Mesenchymal stem cell (in vitro differentiated cells and primary cell): ENCODE measurements around the gene RCHY1.
"Not testable (repeated sequence)": the region's sequence is repeated elsewhere in the genome, so short reads cannot be mapped to it uniquely, and the experiment has no call there.

Experiments
- DNase-seq: peaks from one replicate; pipeline ENCODE4 v3.0.0-alpha.2; 2013
- H2AFZ ChIP-seq: one replicate; pipeline ENCODE4 v1.6.1; 2013; ENCODE audit warnings: low read depth, mild to moderate bottlenecking, control low read depth, inconsistent platforms, low read length, moderate library complexity
- H2AK5ac ChIP-seq: 2 replicates; pipeline ENCODE4 v1.6.1; 2013; ENCODE audit warnings: low read length, moderate library complexity, mild to moderate bottlenecking, inconsistent platforms; ENCODE audit not compliant: severe bottlenecking
- H2BK120ac ChIP-seq: one replicate; pipeline ENCODE4 v1.6.1; 2013; ENCODE audit warnings: low read depth, mild to moderate bottlenecking, inconsistent platforms, low read length, moderate library complexity
- H2BK12ac ChIP-seq, 2 experiments: one replicate each; pipeline ENCODE4 v1.6.1; 2013; ENCODE audit warnings: inconsistent platforms in 2 of 2, low read length in 2 of 2, mild to moderate bottlenecking in 2 of 2, moderate library complexity in 2 of 2, control low read depth in 1 of 2
- H2BK15ac ChIP-seq: one replicate; pipeline ENCODE4 v1.6.1; 2013; ENCODE audit warnings: mild to moderate bottlenecking, low read depth, inconsistent platforms; ENCODE audit not compliant: poor library complexity, severe bottlenecking
- H2BK5ac ChIP-seq: 2 replicates; pipeline ENCODE4 v1.6.1; 2013; ENCODE audit warnings: low read depth, mild to moderate bottlenecking, low read length, control low read depth, inconsistent platforms; ENCODE audit not compliant: poor library complexity, severe bottlenecking
- H3K14ac ChIP-seq, 2 experiments: one replicate each; pipeline ENCODE4 v1.6.1; 2013; ENCODE audit warnings: inconsistent platforms in 2 of 2, low read length in 2 of 2, control low read depth in 1 of 2, mild to moderate bottlenecking in 1 of 2, moderate library complexity in 1 of 2
- H3K18ac ChIP-seq, 2 experiments: one replicate each; pipeline ENCODE4 v1.6.1; 2013; ENCODE audit warnings: inconsistent platforms in 2 of 2, low read length in 2 of 2, control low read depth in 1 of 2, low read depth in 1 of 2, mild to moderate bottlenecking in 1 of 2
- H3K23ac ChIP-seq, 2 experiments: one replicate each; pipeline ENCODE4 v1.6.1; 2013; ENCODE audit warnings: inconsistent platforms in 2 of 2, low read length in 2 of 2, mild to moderate bottlenecking in 2 of 2, moderate library complexity in 2 of 2, control low read depth in 1 of 2
- H3K27ac ChIP-seq: 2 replicates; pipeline ENCODE4 v1.5.1; 2013; ENCODE audit warnings: mild to moderate bottlenecking, moderate library complexity, low read length, control low read depth, inconsistent platforms; ENCODE audit not compliant: poor library complexity, severe bottlenecking
- H3K27me3 ChIP-seq, 2 experiments: 2 replicates each; pipeline versions ENCODE4 v1.6.1 to v1.7.0; 2013; ENCODE audit warnings: low read length in 2 of 2, mild to moderate bottlenecking in 2 of 2, moderate library complexity in 2 of 2, control low read depth in 1 of 2, inconsistent platforms in 1 of 2; ENCODE audit not compliant: control insufficient read depth in 1 of 2, insufficient read depth in 1 of 2
- H3K36me3 ChIP-seq, 2 experiments: 2 replicates each; pipeline versions ENCODE4 v1.6.1 to v1.7.0; 2013; ENCODE audit warnings: low read length in 2 of 2, control low read depth in 1 of 2, inconsistent platforms in 1 of 2, low read depth in 1 of 2, mild to moderate bottlenecking in 1 of 2; ENCODE audit not compliant: insufficient read depth in 2 of 2, control insufficient read depth in 1 of 2
- H3K4ac ChIP-seq, 2 experiments: one replicate each; pipeline ENCODE4 v1.6.1; 2013; ENCODE audit warnings: inconsistent platforms in 2 of 2, low read length in 2 of 2, mild to moderate bottlenecking in 2 of 2, moderate library complexity in 2 of 2, control low read depth in 1 of 2, low read depth in 1 of 2
- H3K4me1 ChIP-seq: 2 replicates; pipeline ENCODE4 v1.6.1; 2013; ENCODE audit warnings: low read depth, low read length, control low read depth; ENCODE audit not compliant: control insufficient read depth, insufficient read depth
- H3K4me2 ChIP-seq: 2 replicates; pipeline ENCODE4 v1.6.1; 2013; ENCODE audit warnings: low read length, mild to moderate bottlenecking, inconsistent platforms; ENCODE audit not compliant: poor library complexity, severe bottlenecking
- H3K4me3 ChIP-seq, 2 experiments: 2 replicates each; pipeline versions ENCODE4 v1.5.1 to v1.7.0; 2013; ENCODE audit warnings: low read length in 2 of 2, mild to moderate bottlenecking in 2 of 2, control low read depth in 1 of 2, low read depth in 1 of 2; ENCODE audit not compliant: insufficient read depth in 1 of 2
- H3K79me1 ChIP-seq: replicated peaks from 2 replicates; pipeline ENCODE4 v1.6.1; 2013; ENCODE audit warnings: mild to moderate bottlenecking, control low read depth, low read length, inconsistent platforms; ENCODE audit not compliant: poor library complexity, severe bottlenecking
- H3K9ac ChIP-seq: 2 replicates; pipeline ENCODE4 v1.7.0; 2013; ENCODE audit warnings: mild to moderate bottlenecking, low read length, moderate library complexity
- H3K9me3 ChIP-seq: 2 replicates; pipeline ENCODE4 v1.7.0; 2013; ENCODE audit warnings: mild to moderate bottlenecking, low read length; ENCODE audit not compliant: control insufficient read depth
- H4K8ac ChIP-seq: one replicate; pipeline ENCODE4 v1.6.1; 2013; ENCODE audit warnings: inconsistent platforms, mild to moderate bottlenecking, low read length, moderate library complexity
- H4K91ac ChIP-seq: one replicate; pipeline ENCODE4 v1.6.1; 2013; ENCODE audit warnings: mild to moderate bottlenecking, low read length, inconsistent platforms
- WGBS: methylation state at CpG from one replicate; pipeline ENCODE4 v1.1.7; 2013; ENCODE audit warnings: mixed read lengths; 5-methylcytosine and 5-hydroxymethylcytosine counted together

The RCHY1 gene

DNA sequence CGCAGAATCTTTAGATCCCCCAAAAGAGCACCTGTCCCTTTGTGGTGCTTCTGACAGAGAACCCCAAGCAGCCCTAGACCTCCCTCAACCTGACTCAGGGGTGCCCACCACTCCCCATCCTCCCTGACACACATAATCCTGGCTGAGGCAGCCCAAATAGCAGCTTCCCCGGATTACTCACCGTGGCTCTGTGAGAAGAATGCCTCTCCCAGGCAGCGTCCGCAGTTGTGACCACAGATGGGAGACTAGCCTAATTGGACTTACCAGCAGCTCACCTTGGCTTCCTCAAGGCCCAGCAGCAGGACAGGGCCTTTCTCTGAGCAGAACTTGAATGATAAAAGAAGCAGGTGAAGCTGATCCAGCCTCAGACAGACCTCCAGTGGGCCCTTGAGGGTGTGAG is 31.3 kb upstream of the RCHY1 start:
- Histone ChIP-seq H2BK120ac (no peak overlapping the region), H2BK12ac (peak overlapping the region in 1 of 2 experiments; percentile 7), H2BK15ac (no peak overlapping the region), H3K18ac (no peak overlapping the region), H3K4ac (no peak overlapping the region), H2AFZ (no peak overlapping the region), H3K4me3 (no peak overlapping the region), H3K14ac (no peak overlapping the region), H4K91ac (no peak overlapping the region), H3K4me2 (no peak overlapping the region), H3K27me3 (no peaks in the 10 kb centered on the region), H3K4me1 (peaks cover 10% of the 10 kb centered on the region), H4K8ac (no peak overlapping the region), H3K27ac (no peak overlapping the region), H3K23ac (no peak overlapping the region), H3K36me3 (peaks cover 0 to 8% of the 10 kb centered on the region in 2 experiments), H3K79me1 (no peaks in the 10 kb centered on the region), H3K9me3 (no peaks in the 10 kb centered on the region), H2BK5ac (no peak overlapping the region), H2AK5ac (peak overlapping the region; percentile 21), H3K9ac (no peak overlapping the region)
- WGBS, result 88% methylated on average over 5 of the region's 5 CpGs
- DNase-seq, result no peak

DNA sequence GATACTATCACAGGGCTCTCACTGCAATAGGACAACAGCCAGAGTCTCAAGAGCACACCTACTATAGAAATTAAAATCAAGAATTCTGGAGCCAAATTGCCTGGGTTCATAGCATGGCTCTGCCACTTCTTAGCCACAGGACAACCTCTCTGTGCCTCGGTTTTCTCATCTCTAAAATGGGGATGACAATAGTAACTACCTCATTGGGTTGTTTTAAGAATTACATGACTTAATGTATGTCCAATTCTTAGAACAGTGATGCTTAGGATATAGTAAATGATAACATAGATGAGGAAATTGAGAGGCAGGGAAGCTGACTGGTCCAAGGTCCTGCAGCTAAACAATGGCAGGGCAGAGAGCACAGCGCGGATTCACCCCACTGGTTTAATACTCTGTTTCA is 30.7 kb upstream of the RCHY1 start:
- no peak overlapping the region for H3K4me3 ChIP-seq
- H3K36me3 ChIP-seq, result peaks cover 0 to 8% of the 10 kb centered on the region in 2 experiments
- H3K27me3 ChIP-seq, result no peaks in the 10 kb centered on the region
- H4K91ac ChIP-seq, result no peak overlapping the region
- DNase-seq, result no peak
- H3K27ac ChIP-seq, result no peak overlapping the region
- no peak overlapping the region for H2AFZ ChIP-seq
- no peaks in the 10 kb centered on the region for H3K79me1 ChIP-seq
- H3K4ac ChIP-seq, result no peak overlapping the region
- H3K9ac ChIP-seq, result no peak overlapping the region
- H3K23ac ChIP-seq, result no peak overlapping the region
- peaks cover 10% of the 10 kb centered on the region for H3K4me1 ChIP-seq
- no peak overlapping the region for H3K18ac ChIP-seq
- H3K9me3 ChIP-seq, result no peaks in the 10 kb centered on the region
- no peak overlapping the region for H3K4me2 ChIP-seq
- no peak overlapping the region for H2BK120ac ChIP-seq
- no peak overlapping the region for H2BK12ac ChIP-seq
- no peak overlapping the region for H4K8ac ChIP-seq
- no peak overlapping the region for H2BK15ac ChIP-seq
- peak overlapping the region; percentile 21 for H2AK5ac ChIP-seq
- H2BK5ac ChIP-seq, result no peak overlapping the region
- 87% methylated on average over 3 of the region's 3 CpGs for WGBS
- H3K14ac ChIP-seq, result no peak overlapping the region

DNA sequence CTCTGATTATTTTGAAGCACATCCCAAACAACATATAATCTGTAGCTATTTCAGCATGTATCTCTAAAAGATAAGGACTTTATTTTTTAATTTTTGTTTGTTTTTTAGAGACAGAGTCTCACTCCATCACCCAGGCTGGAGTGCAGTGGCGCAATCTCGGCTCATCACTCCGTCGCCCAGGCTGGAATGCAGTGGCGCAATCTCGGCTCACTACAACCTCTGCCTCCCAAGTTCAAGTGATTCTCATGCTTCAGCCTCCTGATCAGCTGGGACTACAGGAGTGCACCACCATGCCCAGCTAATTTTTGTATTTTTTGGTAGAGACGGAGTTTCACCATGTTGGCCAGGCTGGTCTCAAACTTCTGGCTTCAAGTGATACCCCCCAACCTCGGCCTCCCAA is 30.0 kb upstream of the RCHY1 start:
- H3K9ac ChIP-seq, H2BK12ac ChIP-seq, H2AFZ ChIP-seq, H3K14ac ChIP-seq, H3K18ac ChIP-seq, H3K27ac ChIP-seq, H3K27me3 ChIP-seq, H3K4me1 ChIP-seq, H2BK120ac ChIP-seq, H3K4me3 ChIP-seq, H3K4me2 ChIP-seq, H3K23ac ChIP-seq, H2BK15ac ChIP-seq, H2BK5ac ChIP-seq, H3K79me1 ChIP-seq, H4K91ac ChIP-seq, H4K8ac ChIP-seq, H3K4ac ChIP-seq, H3K9me3 ChIP-seq: not testable (repeated sequence)
- peaks cover 0 to 15% of the 10 kb centered on the region in 2 experiments for H3K36me3 ChIP-seq
- WGBS, result 77% methylated on average over 7 of the region's 8 CpGs
- peak; percentile 31 for DNase-seq
- H2AK5ac ChIP-seq, result peak overlapping the region; percentile 60

DNA sequence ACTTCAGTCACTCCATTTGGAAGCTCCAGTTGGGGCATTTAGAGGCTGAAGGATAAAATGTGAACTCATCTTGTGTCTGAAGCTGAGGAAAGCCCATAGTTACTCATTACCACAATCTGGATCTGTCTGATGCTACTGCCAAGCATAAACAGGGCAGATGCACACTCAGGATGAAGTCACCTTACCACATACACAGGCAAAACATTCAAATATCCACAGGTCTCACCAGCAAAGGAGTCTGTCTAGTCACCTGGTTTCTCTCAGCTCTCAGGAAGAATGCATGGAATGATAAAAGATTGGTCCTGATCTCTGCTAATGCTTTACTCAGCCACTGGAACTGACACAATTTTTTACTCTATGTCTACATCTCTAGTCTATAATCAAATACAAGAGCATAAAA is 28.6 kb upstream of the RCHY1 start:
- Histone ChIP-seq H4K8ac (no peak overlapping the region), H3K14ac (no peak overlapping the region), H3K27me3 (no peaks in the 10 kb centered on the region), H2BK120ac (no peak overlapping the region), H3K27ac (peak overlapping the region; percentile 74), H3K4ac (no peak overlapping the region), H3K23ac (no peak overlapping the region), H2AFZ (no peak overlapping the region), H3K4me1 (peaks cover 7% of the 10 kb centered on the region), H2BK15ac (no peak overlapping the region), H3K36me3 (peaks cover 0 to 20% of the 10 kb centered on the region in 2 experiments), H3K9ac (no peak overlapping the region), H2BK12ac (no peak overlapping the region), H3K4me3 (no peak overlapping the region), H3K9me3 (no peaks in the 10 kb centered on the region), H3K18ac (no peak overlapping the region), H3K79me1 (no peaks in the 10 kb centered on the region), H3K4me2 (no peak overlapping the region), H2AK5ac (no peak overlapping the region), H2BK5ac (no peak overlapping the region), H4K91ac (no peak overlapping the region)
- DNase-seq, result peak; percentile 66
